IPS DF 4.7 (cell line): Measurements from ENCODE around the gene FAM13B.

Experiments
- DNase-seq: peaks from one replicate; pipeline ENCODE4 v3.0.0-alpha.2; 2013; ENCODE audit warnings: low spot score; ENCODE audit errors: extremely low read depth

The FAM13B gene

GRCh38 chr5:137901011-137901817 lies 131.7 kb downstream of the FAM13B start:
- no peak for DNase-seq

DNA sequence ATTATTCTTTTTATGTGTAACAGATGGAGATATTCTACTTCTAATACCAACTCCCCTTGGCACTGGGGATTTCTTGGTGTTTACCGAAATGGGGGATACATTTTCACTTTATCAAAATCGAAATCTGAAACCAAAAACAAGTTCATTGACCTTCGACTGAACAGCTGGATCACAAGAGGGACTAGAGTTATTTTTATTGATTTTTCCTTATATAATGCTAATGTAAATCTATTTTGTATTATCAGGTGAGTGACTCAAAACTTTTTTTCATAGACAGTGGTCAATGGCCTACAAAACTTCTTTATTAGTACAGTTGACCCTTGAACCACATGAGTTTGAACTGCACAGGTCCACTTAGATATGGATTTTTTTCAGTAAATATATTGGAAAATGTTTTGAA lies 133.4 kb downstream of the FAM13B start:
- no peak for DNase-seq

- no peak for DNase-seq
These were observed 136.3 kb downstream of the FAM13B start for GRCh38 chr5:137896560-137896959.

GRCh38 chr5:137894586-137894985 lies 138.3 kb downstream of the FAM13B start:
- DNase-seq: no peak

DNA sequence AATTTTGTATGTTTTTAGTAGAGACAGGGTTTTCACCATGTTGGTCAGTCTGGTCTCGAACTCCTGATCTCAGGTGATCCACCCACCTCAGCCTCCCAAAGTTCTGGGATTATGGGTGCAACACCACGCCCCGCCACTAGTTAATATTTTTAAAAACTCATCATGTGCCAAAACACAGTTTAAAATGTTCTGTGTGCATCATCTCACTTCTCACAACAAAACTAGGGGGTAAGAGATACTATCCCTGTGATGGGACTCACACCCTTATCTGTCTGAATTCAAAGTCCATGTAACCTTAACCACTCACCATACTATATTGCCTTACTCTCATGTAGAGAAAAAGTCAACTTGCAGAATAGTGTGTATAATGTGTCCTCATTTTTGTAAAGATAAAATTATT lies 141.0 kb downstream of the FAM13B start:
- no peak for DNase-seq

GRCh38 chr5:137890845-137891244 lies 142.0 kb downstream of the FAM13B start:
- no peak for DNase-seq

- peak; percentile 46 for DNase-seq
These were observed 143.8 kb downstream of the FAM13B start, which contains the start of gene PKD2L2 for GRCh38 chr5:137888863-137889759. Gene PKD2L2 (plus strand): TSS chr5:137889457. CDS start chr5:137889492, 35 bp downstream.

- DNase-seq: no peak
These were observed 144.4 kb downstream of the FAM13B start for GRCh38 chr5:137888466-137888862.
